GM12875 (cell line): ENCODE measurements around the gene ZNF804B.

ENCODE experiments used
- H3K4me3 ChIP-seq: one replicate; pipeline ENCODE4 v1.5.1; 2011; ENCODE audit warnings: low read depth, low read length, control low read depth
- CTCF ChIP-seq: IDR thresholded peaks from 2 replicates; pipeline ENCODE4 v1.5.1; 2011; ENCODE audit warnings: low read depth, mild to moderate bottlenecking, control low read depth, inconsistent platforms, low read length, moderate library complexity, borderline replicate concordance; ENCODE audit not compliant: insufficient read depth

The ZNF804B gene

DNA sequence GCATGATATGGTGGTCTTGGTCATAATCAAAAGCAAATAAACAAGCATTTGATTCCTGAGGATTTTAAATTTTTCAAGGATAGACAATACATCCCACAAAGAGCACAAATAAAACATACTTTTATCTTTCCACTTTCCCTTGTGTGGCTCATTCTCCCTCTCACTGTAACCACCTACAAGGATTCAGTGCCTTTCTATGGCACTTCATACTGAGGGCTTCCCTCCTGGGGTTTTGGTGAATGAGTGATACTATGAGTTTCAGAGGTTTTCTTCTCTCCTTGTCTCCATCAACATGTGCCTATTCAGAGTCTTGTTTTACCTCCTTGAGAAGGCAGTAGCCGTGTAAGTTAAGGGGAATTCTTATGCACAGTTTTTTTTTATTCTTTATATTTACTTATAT lies 332.1 kb downstream of the ZNF804B start:
- no peak for TF ChIP-seq CTCF
- no peak overlapping the region for H3K4me3 ChIP-seq

GRCh38 chr7:89094269-89094668 lies 334.8 kb downstream of the ZNF804B start:
- TF ChIP-seq CTCF, result no peak

GRCh38 chr7:89103564-89103963 lies 344.1 kb downstream of the ZNF804B start:
- TF ChIP-seq CTCF, result no peak
- no peak overlapping the region for H3K4me3 ChIP-seq

More at GRCh38 chr7:89094269-89094668, 334.8 kb downstream of the ZNF804B start:
- H3K4me3 ChIP-seq, result no peak overlapping the region

DNA sequence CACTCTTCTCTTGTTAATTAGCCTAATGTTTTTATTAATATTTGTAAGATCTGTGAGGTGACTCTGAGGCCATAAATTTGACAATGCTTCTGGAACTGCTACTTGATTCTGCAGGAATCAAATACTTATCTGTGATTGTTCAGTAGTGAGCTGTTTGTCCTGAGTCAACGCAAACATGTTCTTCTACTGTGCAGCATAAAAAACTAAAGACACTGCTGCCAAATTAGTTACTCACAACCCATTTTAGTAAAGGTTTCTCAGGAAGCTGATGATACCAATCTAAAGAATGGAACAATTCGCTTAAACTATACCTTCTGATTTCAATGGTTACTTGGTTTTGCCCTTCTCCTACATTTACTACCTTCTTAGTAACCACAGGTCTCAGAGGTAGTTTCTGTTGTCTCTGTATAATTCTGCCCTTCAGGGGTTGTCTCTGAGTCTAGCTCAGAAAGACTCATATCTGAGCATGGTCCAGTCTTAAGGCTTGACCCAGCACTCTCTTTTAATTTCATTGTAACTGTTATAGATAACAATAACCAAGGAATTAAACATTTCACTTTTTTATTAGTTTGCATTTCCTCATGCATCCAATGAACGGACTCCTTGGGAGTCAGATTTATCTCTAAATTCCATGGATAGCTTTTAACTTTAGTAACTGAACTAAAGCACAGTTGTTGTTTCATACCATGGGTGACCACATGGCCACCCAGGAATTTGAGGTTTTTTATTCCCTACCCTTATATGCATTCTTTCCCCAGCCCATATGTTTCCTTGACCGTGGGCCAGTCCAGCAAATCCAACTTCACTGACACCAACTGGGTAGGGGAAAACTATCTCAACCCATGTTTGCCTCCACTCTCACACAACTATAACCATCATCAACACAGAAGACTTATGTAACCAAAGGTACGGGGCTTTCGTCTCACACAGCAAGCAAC lies 345.5 kb downstream of the ZNF804B start:
- H3K4me3 ChIP-seq, result no peak overlapping the region
- TF ChIP-seq CTCF, result no peak

DNA sequence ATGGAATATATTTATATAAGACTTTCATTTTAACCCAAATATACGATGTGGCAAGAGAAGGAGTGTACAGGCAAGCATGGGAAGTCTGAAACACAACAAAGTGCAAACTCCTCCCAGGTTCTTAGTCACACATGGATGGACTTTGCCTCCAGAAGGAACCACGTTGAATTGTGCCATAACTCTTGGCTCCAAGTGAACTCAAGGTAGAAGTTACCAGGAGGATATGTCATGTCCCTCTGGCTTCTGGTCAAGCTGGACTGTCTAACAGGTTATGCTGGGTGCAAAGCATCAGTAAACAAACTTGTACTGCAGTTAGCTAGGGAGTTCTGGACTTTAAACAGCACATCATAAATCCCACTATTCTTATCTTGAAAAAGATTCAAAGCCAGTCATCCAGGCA lies 364.4 kb downstream of the ZNF804B start:
- no peak for TF ChIP-seq CTCF
- H3K4me3 ChIP-seq, result no peak overlapping the region

- TF ChIP-seq CTCF, result no peak
- H3K4me3 ChIP-seq, result no peak overlapping the region
These were observed 370.3 kb downstream of the ZNF804B start for GRCh38 chr7:89129600-89130375.
